ENCODE measurements around the gene SNAPC4. TPM values are rescaled to one million over a fixed set of nuclear protein-coding genes. Genes with fewer than 3 reads are reported as not detected.
"Not testable (repeated sequence)": the region's sequence is repeated elsewhere in the genome, so short reads cannot be mapped to it uniquely, and the experiment has no call there.

Gene SNAPC4
- total RNA-seq, 1 donor from 2014 or later, result 7.2 TPM

DNA sequence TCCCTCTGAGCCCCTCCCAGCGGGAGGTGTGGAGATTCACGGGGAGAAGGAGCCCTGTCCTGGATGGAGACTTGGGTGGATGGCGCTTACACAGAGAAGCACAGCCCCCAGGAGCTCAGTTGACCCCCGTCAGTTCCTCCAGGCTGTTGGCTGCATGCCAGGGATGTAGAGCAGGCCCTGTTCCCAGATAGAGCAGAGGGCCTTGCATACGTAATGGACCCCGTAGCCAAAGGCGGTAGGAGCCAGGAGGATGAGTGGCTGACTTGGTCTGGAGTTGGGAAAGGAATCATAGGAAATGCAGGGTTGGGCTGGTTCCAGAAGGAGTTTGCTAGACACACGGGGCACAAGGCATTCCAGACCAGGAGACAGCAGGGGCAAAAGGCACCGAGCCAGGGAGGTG, 13.0 kb upstream of the SNAPC4 start:
- ATAC-seq (no peak), DNase-seq (ENCODE audit: low spot score) (no peak)

DNA sequence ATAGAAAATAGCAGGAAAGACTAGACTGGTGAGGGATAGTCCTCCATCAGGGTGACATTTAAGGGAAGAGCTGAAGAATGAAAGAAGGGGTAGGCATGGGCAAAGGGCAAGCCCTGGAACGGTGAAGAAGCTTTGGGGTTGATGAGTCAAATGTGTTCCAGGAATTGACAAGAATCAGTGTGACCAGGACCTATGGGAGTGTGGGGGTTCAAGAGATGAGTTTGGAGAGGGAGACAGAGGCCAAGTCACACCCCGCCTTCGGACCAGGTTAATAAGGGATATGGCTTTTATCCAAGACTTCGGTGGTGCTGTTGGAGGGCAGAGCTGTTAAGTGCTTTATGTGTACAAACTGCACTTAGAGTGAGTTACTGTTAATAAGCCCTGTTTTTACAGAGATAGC, 11.4 kb upstream of the SNAPC4 start:
- no peak for ATAC-seq
- DNase-seq (ENCODE audit: low spot score), result no peak

DNA sequence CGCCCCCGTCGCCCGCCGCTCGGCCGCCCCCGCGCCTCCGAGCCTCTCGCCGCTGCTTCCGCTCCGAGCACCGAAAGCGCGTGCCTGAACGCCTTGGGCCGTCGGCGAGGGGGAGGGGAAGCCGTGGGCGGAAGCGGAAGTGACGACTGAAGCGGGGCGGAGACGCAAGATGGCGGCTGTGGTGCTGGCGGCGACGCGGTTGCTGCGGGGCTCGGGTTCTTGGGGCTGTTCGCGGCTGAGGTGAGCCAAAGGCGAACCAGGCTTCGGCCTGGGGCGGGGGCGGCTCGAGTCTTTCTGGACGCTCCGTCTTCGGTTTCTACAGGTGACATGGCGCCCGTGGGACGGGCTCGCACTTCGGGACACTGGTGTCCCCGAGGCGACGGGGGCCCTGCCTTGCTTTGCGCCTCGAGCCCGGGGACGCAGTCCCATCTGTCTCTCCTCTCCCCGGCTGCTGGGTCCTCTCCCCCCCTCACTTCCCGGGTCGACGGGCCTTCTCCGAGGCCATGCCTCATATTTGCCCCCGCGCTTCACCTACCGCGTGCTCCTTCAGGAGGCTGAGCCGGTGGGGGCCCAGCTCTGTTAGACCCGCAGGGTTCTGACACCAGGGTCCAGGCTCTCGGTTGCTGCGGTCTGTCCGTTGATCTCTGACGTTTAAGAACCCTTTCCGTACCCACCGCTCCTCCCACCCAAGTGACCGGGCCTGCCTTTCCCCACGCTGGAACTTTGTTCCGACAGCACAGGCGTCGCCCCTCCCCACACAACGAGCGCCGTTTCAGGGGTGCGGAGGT, 10.7 kb upstream of the SNAPC4 start, which contains the start of the genes ENTR1 and PMPCA:
Gene ENTR1 (minus strand): TSS at position 115 of the 788 bp plus-strand sequence. CDS start 217 bp downstream, outside the sequence.
Gene PMPCA (plus strand): TSS at position 159 of the 788 bp plus-strand sequence. CDS start 11 bp downstream, at position 170.
- ATAC-seq (peak; percentile 92), DNase-seq (ENCODE audit: low spot score) (peak; percentile 93)

DNA sequence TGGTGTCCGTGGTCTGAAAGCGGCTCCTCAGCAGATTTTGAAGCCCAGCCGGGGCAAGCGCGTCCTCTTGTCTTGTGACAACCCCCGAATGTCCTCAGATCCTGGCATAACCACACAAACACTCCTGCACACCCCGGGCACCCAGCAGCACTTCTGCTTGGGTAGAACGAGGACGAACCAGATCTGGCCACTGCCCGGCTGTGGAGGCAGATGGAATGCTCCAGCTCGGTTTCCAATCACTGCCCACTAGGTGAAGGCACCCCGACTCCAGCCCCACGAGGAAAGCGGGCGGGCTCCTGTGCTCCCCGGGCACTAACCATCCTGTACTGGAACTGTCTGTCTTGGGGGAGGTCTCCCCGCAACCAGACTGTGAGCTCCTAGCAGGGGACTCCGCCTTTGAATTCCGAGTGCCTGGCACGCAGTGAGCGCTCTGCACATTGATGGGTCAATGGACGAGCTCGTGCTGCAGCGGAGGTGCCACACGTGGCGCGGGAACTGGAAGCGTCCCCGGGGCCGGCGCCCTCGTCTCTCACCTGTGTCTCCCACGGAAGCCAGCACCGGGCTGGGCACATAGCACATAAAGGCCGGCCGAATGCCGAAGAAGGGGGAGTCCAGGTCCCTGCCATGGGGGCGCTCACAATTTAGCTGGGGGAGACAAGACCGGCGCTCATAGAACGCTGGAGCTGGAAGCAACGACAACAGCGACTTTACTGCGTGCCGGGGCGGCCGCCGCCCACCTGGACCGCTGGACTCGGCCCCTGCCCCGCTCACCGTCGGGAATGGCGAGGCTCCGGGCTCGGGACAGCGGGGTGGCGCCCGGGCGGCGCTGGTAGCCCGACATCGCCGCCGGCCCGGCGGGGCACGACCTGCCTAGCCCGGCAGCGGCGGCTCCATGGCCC, 9.8 kb upstream of the SNAPC4 start:
- ATAC-seq, result peak; percentile 71
- peak; percentile 74 for DNase-seq (ENCODE audit: low spot score)

DNA sequence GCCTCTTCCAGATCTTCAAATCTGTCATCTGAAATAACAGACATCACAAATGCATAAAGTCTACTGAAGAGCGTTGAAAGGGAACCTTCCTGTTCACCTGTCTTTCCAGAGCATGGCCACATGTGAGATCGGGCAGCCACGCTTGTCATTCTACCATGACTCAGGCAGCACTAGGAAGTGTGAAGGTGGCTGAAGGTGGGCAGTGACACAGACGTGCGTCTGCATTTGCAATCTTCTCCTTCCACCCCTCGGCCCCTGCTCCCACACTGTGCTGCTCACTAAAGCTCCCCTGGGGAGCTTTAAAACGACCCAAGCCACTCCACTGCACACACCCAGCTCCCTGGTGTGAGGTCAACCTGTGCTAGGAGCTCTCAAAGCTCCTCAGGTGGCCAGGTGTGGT, 7.9 kb upstream of the SNAPC4 start:
- no peak for ATAC-seq

DNA sequence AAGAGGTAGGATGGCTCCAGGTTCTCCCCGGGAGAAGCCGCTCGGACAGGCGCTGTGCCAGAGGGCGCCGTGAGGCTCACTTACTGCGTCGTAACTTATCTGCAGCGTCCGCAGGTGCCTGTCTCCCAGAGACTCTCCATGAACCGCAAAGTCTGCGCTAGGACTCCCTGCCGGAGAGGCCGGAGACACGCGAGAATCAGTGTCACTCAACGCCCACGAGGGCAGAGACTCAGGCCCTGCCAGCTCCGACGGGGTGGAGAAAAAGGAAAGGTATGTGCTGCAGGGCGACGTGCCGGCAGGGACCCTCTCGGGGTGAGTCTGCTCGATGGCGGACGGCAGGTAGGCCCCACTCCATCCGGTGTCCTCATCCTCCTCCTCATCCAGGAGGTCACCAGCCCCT, 7.1 kb upstream of the SNAPC4 start:
- ATAC-seq; DNase-seq (ENCODE audit: low spot score): not testable (repeated sequence)

More for the DNA sequence above, 7.9 kb upstream of the SNAPC4 start:
- no peak for DNase-seq (ENCODE audit: low spot score)

DNA sequence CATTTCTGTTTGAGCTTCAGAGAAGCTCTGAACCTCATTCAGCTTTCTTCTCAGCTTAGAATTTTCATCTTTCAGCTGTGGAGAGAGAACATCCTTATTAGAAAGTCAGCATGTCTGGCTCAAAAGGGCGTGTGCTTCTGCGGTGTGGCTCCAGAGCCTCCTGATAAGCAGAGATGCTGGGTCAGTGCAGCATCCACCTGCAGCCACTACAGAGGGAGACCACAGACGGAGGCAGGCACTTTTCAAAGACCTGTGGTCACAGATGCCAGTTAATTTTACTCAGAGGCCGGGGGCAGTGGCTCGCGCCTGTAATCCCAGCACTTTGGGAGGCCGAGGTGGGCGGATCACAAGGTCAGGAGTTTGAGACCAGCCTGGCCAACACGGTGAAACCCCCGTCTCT, 5.9 kb upstream of the SNAPC4 start:
- not testable (repeated sequence) for DNase-seq (ENCODE audit: low spot score); ATAC-seq

DNA sequence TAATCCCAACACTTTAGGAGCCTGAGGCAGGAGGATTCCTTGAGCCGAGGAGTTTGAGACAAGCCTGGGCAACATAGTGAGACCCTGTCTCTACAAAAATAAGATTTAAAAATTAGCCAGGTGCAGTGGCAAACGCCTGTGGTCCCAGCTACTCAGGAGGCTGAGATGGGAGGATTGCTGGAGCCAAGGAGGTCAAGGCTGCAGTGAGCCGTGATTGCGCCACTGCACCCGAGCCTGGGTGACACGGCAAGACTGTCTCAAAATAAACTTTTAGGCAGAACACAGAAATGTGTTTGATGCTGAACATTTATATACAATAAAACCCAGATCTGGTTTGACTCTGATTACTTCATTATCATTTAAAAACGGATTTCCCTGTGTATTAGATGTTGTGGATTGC, 5.5 kb upstream of the SNAPC4 start:
- ATAC-seq (no peak), DNase-seq (ENCODE audit: low spot score) (no peak)

DNA sequence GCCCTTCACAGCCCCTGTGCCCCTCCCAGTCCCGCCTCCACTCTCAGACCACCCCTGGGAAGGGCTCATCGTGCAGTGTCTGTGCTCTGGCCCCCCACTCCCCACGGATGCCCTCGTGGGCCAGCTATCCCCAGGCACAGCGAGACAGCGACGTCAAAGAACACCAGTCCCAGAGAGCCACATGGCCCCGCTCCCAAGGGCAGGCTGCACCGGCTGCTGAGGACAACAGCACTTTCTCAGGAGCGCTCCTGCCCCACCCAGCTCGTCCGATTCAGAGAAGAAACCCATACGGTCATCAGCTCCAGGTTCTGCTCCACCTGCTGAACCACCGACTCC, 4.8 kb upstream of the SNAPC4 start:
- no peak for ATAC-seq
- no peak for DNase-seq (ENCODE audit: low spot score)

DNA sequence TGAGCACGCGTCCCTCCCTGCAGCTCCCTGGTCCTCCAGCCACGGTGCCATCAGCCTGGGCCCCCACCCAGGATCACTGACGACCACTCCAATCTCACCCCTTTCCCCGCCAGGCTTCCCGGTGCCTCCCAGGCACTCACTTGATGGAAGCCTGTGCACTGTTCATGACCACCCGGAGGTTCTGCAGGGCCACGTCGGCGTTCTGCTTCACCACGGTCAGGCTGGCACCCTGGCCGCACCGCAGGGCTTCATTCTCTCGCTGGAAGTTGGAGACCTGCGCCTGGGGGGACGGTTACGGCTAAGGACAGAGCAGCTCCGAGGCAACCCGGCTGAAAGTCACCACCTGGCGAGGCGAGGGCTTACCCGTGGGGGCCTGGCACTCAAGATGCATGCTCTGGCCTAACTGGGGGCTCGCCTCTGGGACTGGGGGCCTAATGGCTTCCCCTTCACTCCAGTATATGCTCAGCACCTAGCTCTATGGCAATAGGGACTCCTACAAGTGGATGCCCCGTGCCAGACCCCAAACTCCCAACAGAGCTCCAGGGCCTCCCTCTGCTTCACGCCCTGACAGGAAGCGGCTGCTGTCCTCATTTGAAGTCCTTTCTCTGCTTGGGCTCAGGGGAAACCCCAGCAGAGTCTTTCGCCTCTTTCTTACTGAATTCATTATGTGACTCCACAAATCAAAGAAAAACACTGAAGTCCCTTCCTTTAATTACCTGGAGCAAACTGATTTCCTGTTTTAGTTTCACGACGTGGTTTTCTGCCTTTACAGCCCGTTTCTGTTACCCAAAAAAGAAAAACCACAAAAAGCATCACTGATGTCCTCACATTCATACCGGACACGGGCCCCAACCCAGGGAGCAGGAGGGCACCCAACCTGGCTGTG, 4.2 kb upstream of the SNAPC4 start:
- no peak for ATAC-seq

DNA sequence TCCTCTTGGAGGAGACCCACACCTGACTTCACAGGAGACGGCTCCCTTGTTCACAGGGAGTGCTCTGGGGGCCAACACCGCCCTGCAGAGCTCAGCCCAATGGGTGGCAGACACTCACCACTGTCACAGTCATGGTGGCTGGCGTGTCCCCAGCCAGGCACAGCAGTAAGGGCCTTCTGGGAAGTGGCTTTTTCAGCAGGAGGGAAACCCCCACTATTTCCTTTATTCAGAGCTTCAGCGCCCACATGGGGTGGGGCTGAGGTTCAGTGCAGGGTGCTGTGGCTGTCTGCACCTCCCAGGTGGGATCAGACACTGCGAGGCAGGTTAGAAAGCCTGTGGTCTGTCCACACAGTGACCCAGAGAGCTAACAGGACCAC, 3.6 kb upstream of the SNAPC4 start:
- ATAC-seq (no peak), DNase-seq (ENCODE audit: low spot score) (no peak)

More for the DNA sequence above, 4.2 kb upstream of the SNAPC4 start:
- DNase-seq (ENCODE audit: low spot score), result no peak

DNA sequence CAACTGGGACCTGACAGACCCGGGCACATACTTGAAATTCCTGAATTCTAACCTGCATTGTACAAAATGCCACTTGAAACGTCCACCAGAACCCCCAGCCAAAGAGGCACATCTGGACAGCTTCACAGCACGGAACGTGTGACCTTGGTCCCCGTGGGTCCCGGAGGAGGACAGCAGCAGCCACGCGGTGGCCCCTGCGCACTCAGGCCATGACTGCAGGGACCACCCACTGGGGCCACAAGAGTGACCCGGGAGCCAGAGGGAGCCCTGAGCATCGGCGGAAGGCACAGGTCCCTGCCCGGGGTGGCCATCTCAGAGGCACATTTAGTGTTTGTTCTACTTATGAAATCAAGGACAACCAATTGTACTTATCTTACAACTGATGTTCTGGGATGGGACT, 2.1 kb upstream of the SNAPC4 start:
- no peak for ATAC-seq
- no peak for DNase-seq (ENCODE audit: low spot score)

DNA sequence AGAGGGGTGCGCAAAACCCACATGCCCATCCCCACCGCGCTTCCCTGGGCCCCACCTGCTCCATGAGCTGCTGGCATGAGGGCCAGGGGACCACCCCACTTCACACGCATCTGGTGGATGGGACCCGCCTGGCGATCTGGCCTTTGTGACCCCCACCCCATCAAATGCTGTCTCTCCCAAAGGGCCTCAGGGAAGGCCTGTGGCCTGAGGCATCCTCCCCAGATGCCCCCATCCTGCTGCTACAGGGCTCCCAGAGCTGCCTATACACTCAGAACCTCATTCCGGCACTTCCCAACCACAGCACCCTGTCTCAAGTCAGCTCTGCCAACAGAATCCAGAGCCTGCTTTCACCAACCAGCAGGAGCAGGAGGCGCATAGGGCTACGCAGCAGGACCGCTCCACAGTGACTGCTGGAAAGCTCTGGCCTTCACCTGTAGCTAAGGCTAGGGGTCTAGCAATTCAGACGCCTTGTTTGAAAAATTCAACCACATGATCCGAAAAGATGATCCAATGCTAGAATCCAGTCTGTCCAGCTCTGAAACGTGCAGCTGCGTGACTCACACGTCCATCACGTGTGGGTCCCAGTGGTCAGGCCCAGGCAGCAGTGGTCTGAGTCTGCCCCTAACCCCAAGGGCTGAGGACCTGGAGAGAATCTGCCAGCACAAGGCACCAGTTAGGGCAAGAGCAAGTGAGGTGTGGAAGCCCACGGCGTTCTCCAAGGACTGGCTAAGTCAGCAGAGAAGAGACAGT, 1.4 kb upstream of the SNAPC4 start:
- no peak for ATAC-seq
- DNase-seq (ENCODE audit: low spot score), result no peak

DNA sequence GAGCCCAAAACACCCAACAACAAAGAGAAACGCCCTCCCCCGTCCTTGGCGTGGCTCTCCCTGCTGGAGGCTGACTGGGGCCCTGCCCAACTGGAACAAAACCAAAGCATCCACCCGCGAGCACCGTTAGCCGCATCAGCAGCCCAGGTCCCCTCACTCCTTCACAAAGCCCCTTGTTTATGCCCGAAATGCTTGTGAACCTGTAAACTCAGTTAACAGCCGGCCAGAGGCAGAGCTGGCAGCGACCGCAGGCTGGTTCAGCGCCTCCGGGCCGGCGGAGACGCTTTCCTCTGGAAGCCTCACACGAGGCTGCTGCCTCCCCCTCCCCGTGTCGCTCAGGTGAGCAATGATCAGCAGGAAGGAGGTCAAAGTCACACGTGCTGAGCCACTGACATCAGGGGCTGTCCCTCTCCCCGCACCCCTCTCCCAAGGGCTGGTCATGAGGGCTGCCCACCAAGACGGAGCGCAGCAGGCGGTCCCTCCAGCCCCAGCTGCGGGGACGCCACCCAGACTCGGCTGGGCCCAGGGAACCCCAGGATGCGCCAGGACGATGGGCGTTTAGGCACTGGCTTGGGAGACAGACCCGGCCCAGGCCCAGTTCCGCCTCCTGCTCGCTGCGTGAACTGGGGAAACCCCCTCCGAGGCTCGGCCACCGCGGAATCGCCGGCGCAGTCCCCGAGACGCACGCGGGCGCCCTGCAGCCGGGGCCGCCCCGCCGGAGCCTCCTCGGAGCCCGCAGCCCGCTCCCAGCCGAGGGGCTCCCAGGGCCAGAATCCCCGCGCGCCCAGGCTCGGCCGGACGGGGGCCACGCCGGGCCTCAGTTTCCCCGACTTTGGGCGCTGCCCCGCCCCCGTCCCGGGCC, 563 bp downstream of the SNAPC4 start:
- DNase-seq (ENCODE audit: low spot score) (no peak), ATAC-seq (peak; percentile 41)

DNA sequence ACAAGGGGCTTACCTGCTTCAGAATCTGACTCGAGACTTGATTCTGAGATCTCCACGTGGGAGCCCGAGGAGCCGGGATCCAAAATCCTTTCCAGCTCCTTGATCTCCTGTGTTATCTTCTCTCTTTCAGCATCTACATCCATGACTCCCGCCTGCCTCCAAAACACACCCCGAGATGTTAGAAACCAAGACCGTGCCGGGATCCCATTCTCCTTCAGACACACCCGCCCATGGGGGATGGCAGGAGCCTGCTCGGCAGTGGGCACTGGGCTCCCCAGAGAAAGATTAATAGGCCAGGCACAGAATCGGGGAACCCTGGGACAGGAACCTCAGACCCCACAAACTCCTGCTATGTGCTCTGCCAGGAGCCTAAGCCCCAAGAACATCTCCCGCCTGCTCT, 1.7 kb downstream of the SNAPC4 start:
- no peak for DNase-seq (ENCODE audit: low spot score)
- ATAC-seq, result no peak

DNA sequence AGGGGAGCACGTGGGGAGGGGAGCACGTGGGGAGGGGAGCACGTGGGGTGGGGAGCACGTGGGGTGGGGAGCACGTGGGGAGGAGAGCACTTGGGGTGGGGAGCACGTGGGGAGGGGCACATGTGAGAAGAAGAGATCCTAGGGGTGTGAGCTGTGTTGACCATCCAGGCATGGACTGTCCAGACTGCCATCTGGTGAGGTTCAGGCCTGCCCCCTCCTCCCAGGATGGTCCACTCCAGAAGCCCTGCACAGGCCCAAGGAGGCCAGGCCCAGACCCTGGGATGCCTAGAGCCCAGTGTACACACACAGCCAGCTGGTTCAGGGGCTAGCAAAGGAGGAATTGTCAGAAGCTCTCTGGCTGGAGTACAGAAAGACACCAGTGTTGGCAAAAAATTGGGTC, 2.3 kb downstream of the SNAPC4 start:
- no peak for DNase-seq (ENCODE audit: low spot score)
- no peak for ATAC-seq

DNA sequence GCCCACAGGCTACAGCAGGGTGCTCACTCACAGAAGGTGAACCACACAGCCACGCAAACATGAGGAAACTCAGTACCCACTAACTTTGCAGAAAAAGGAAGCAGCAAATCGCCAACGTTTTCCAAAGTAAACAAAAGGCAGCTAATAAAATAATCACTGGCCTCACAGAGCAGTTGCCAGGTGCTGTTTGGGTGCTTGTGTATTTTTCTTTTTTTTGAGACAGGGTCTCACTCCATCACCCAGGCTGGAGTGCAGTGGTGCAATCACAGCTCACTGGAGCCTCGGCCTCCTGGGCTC, 3.8 kb downstream of the SNAPC4 start:
- DNase-seq (ENCODE audit: low spot score) (no peak), ATAC-seq (peak; percentile 30)

DNA sequence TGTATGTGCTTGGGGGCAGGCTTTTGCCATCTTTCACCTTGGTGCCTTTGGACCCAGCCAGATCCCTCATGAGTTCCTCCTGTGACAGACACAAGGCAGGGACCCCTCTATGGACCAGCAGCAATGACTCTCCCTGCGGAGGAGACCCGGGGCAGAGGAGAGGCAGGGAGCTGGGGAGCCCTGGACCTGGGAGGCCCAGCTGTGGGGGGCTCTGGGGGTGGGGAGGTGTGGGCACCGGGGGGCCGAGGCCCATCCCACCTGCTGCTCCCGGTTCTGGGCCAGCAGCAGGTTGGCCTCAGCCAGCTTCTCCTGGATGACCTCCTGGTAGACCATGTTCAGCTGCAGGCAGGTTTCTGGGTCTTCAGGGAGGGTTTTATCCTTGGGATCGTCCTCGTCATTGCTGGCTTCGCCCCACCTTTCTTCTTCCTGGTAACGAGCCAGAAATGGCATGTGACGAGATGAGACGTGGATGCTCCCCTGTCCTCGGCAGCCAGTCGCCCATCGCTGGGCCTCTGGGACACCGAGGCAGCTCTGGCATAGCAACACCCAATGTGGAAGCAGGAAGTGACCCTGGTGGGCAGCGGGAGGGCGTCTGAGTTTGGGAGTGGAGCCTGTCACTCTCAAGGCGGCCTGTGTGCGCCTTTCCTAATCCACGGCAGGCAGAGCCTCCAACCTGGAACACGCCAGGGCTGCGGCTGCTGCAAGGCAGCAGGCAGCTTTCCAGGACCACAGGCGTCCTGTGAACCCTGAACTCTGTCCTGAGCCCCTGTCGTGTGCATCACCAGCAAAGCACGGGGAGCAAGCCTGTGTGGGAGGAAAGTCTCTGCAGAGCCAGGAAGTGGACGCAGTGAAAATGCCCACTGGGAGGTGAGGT, 4.4 kb downstream of the SNAPC4 start:
- DNase-seq (ENCODE audit: low spot score) (peak; percentile 93), ATAC-seq (peak; percentile 71)

DNA sequence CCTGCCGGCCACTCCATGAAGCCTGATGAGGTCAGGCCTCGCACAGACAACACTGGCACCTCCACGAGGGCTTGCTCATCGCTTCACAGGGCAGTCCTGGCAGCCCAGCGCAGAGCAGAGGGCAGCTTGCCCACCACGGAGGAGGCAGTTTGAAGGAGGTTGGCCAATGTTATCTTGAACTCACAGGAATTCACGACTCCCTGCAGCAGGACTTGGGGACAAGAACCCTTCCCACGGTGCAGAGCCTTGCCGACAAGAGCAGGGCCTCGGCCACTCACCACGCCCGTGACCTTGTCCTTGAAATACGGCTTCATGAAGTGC, 5.0 kb downstream of the SNAPC4 start:
- ATAC-seq (no peak), DNase-seq (ENCODE audit: low spot score) (no peak)
